Measurements from ENCODE around the gene FBXO5.

DNA sequence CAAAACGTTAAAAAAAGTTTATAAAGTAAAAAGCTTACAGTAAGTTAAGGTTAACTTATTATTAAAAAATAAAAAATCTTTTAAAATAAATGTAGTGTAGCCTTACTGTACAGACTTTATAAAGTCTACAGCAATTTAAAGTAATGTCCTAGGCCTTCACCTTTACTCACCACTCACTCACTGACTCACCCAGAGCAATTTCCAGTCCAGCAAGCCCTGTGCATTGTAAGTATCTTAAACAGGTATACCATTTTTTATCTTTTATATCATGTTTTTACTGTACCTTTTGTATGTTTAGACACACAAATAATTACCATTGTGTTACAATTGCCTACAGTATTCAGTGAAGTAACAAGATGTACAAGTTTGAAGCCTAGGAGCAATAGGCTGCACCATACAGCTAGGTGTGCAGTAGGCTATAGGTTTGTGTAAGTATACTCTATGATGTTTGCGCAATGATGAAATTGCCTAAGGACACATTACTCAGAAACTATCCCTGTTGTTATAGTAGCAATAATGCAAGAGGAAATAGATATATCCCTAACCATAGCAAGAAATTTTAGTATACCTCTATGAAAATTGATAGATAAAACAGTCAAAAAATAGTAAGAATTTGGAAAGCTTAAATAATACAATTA lies 39.5 kb downstream of the FBXO5 start:
- TF ChIP-seq, protein P1, sequence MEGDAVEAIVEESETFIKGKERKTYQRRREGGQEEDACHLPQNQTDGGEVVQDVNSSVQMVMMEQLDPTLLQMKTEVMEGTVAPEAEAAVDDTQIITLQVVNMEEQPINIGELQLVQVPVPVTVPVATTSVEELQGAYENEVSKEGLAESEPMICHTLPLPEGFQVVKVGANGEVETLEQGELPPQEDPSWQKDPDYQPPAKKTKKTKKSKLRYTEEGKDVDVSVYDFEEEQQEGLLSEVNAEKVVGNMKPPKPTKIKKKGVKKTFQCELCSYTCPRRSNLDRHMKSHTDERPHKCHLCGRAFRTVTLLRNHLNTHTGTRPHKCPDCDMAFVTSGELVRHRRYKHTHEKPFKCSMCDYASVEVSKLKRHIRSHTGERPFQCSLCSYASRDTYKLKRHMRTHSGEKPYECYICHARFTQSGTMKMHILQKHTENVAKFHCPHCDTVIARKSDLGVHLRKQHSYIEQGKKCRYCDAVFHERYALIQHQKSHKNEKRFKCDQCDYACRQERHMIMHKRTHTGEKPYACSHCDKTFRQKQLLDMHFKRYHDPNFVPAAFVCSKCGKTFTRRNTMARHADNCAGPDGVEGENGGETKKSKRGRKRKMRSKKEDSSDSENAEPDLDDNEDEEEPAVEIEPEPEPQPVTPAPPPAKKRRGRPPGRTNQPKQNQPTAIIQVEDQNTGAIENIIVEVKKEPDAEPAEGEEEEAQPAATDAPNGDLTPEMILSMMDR (IDR thresholded peaks at IDR 0.05), result no peak
- no peak for TF ChIP-seq ZFX (IDR thresholded peaks at IDR 0.05; ENCODE audit: borderline replicate concordance)
